Mucosa of rectum (tissue), 2 donors: ENCODE data around the gene C2CD4C.

ENCODE experiments used
- H3K27ac ChIP-seq, 2 donors: one replicate each; pipeline ENCODE4 v1.7.0; 2013; ENCODE audit warnings: inconsistent platforms in 2 of 2, low read depth in 2 of 2, low read length in 2 of 2
- H3K27me3 ChIP-seq, 2 donors: one replicate each; pipeline ENCODE4 v1.7.0; 2013; ENCODE audit warnings: low read length in 2 of 2; ENCODE audit not compliant: control insufficient read depth in 2 of 2, insufficient read depth in 2 of 2
- H3K36me3 ChIP-seq, 2 donors: one replicate each; pipeline ENCODE4 v1.7.0; 2013; ENCODE audit warnings: low read length in 2 of 2; ENCODE audit not compliant: control insufficient read depth in 2 of 2, insufficient read depth in 2 of 2
- H3K4me1 ChIP-seq, 2 donors: one replicate each; pipeline ENCODE4 v1.7.0; 2013; ENCODE audit warnings: low read length in 2 of 2, mild to moderate bottlenecking in 1 of 2; ENCODE audit not compliant: control insufficient read depth in 2 of 2, insufficient read depth in 2 of 2
- H3K4me3 ChIP-seq, 2 donors: one replicate each; pipeline ENCODE4 v1.7.0; 2013; ENCODE audit warnings: low read length in 2 of 2
- H3K9ac ChIP-seq, 2 donors: one replicate each; pipeline ENCODE4 v1.7.0; 2013; ENCODE audit warnings: low read length in 2 of 2, low read depth in 1 of 2, mild to moderate bottlenecking in 1 of 2
- H3K9me3 ChIP-seq, 2 donors: one replicate each; pipeline ENCODE4 v1.7.0; 2013; ENCODE audit warnings: low read length in 2 of 2; ENCODE audit not compliant: control insufficient read depth in 2 of 2
- donor health status: healthy.
- donor health status: Normal muscosa, but diverticular disease.

C2CD4C gene

DNA sequence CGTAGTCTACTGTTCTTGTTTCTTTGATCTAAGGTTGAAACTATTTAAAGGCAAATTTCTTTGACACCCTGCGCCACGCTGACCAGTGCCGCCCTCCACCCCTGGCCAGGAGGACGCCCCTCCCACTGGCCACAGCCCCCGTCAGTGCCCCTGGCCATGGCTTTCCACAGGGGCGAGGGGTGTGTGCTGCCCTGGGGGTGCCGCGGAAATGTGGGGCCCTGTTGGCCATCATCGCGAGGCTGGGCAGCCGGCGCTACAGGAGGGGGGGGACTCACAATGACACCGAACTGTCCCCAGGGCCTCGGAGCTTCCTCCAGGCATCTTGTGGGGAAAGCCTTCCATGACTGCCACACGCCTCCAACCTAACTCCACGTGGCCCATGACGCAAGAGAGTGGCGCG, 41.0 kb upstream of the C2CD4C start:
- Histone ChIP-seq H3K4me3 (no peak overlapping the region), H3K36me3 (no peaks in the 10 kb centered on the region), H3K9ac (no peak overlapping the region), H3K27me3 (no peaks in the 10 kb centered on the region), H3K27ac (no peak overlapping the region), H3K4me1 (no peaks in the 10 kb centered on the region), H3K9me3 (no peaks in the 10 kb centered on the region)

DNA sequence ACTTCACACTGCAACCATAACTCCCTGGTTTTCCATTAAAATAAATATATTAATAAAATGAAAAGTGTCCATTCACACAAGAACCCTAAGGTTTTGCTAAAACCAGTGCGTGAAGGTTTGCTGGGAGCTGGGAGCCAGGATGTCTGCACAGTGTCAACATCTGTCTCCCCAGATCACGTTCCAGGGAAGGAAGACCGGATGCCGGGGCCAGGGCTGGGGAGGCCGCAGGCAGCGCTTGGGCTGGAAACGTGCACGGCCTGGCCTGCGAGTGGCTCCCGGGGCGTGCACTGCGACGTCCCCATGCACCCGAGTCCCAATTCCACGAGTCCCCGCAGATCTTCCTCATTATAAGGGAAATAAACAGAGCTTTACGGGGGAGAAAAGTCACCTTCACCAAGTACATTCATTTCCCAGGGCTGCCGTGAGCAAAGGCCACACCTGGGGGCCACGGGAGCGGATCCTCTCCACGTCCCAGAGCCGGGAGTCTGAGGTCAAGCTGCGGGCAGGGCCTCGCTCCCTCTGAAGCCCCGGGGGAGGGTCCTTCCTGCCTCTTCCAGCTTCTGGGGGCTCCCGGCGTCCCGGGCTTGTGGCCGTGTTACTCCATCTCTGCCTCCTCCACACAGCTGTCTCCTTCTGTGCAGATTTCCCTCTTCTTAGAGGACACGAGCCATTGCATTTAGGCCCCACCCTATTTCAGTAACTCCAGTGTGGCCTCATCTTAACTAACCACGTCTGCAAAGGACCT, 39.0 kb upstream of the C2CD4C start:
- Histone ChIP-seq H3K9ac (no peak overlapping the region), H3K4me3 (no peak overlapping the region), H3K27ac (no peak overlapping the region), H3K9me3 (no peaks in the 10 kb centered on the region), H3K36me3 (no peaks in the 10 kb centered on the region), H3K4me1 (no peaks in the 10 kb centered on the region), H3K27me3 (no peaks in the 10 kb centered on the region)

DNA sequence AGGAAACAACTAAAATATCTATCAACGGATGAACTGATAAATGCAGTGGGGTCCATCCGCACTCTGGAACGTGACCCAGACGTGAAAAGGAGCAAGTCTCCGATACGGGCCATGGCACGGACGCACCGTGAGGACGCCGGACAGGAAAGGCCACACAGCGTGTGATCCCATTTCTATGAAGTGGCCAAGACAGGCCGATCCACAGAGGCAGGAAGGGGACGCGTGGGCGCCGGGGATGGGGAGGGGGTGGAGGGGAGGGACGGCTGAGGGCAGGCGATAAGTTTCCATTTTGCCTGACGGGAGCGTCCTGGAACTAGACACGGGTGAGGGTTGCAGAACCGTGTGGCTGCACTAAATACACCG, 38.1 kb upstream of the C2CD4C start:
- Histone ChIP-seq H3K4me3 (no peak overlapping the region), H3K36me3 (no peaks in the 10 kb centered on the region), H3K9ac (no peak overlapping the region), H3K9me3 (no peaks in the 10 kb centered on the region), H3K27me3 (no peaks in the 10 kb centered on the region), H3K4me1 (no peaks in the 10 kb centered on the region), H3K27ac (no peak overlapping the region)

DNA sequence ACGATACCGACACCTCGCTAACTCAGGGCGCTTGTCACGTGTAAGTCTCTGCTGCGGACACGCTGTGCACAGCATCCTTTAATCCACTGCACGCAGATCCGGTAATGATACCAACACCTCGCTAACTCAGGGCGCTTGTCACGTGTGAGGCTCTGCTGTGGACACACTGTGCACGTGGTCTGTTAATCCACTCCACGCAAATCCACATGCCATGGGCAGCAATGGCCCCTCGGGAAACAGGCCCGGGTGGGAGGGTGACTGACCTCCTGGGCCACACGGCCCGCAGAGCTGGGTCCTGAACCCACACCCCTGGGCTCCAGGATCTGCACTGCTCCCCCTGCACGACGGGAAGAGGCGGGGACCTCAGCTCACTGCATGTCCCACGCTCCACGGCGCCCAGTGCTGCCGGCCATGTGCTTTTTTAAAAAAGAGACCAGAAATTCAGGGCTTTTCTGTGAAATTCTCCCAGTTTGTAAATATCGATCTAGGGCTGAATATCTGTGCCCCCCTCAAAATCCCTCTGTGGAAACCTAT, 35.8 kb upstream of the C2CD4C start:
- H3K4me1 ChIP-seq: no peaks in the 10 kb centered on the region
- no peaks in the 10 kb centered on the region for H3K27me3 ChIP-seq
- no peaks in the 10 kb centered on the region for H3K9me3 ChIP-seq
- no peak overlapping the region for H3K4me3 ChIP-seq
- no peak overlapping the region for H3K9ac ChIP-seq
- no peaks in the 10 kb centered on the region for H3K36me3 ChIP-seq
- no peak overlapping the region for H3K27ac ChIP-seq

DNA sequence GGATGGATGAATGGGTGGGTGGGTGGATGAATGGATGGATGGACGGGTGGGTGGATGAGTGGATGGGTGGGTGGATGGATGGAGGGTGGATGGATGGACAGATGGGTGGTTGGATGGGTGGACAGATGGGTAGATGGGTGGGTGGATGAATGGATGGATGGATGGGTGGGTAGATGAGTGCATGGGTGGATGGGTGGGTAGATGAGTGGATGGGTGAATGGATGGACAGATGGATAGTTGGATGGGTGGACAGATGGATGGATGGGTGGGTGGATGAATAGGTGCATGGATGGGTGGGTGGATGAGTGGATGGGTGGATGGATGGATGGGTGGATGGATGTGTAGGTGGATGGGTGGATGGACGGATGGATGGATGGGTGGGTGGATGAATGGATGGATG, 34.1 kb upstream of the C2CD4C start:
- H3K9ac ChIP-seq: no peak overlapping the region
- H3K27ac ChIP-seq: no peak overlapping the region
- no peaks in the 10 kb centered on the region for H3K9me3 ChIP-seq
- no peak overlapping the region for H3K4me3 ChIP-seq
- H3K4me1 ChIP-seq: no peaks in the 10 kb centered on the region
- H3K27me3 ChIP-seq: no peaks in the 10 kb centered on the region
- H3K36me3 ChIP-seq: no peaks in the 10 kb centered on the region

DNA sequence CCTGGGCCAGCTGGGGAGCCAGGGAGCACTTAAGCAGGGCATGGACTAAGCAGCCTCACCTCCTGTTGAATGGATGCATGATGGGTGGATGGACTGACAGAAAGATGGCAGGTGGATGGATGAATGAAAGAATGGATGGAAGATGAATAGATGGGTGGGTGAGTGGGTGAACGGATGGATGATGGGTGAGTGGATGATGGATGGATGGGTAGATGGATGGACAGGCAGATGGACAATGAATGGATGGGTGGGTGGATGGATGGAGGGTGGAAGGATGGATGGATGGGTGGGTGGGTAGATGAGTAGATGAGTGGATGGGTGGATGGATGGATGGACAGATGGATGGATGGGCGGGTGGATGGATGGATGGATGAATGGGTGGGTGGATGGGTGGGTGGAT, 33.1 kb upstream of the C2CD4C start:
- Histone ChIP-seq H3K4me1 (no peaks in the 10 kb centered on the region), H3K36me3 (no peaks in the 10 kb centered on the region), H3K27me3 (no peaks in the 10 kb centered on the region), H3K27ac (no peak overlapping the region), H3K9ac (no peak overlapping the region), H3K4me3 (no peak overlapping the region), H3K9me3 (no peaks in the 10 kb centered on the region)

DNA sequence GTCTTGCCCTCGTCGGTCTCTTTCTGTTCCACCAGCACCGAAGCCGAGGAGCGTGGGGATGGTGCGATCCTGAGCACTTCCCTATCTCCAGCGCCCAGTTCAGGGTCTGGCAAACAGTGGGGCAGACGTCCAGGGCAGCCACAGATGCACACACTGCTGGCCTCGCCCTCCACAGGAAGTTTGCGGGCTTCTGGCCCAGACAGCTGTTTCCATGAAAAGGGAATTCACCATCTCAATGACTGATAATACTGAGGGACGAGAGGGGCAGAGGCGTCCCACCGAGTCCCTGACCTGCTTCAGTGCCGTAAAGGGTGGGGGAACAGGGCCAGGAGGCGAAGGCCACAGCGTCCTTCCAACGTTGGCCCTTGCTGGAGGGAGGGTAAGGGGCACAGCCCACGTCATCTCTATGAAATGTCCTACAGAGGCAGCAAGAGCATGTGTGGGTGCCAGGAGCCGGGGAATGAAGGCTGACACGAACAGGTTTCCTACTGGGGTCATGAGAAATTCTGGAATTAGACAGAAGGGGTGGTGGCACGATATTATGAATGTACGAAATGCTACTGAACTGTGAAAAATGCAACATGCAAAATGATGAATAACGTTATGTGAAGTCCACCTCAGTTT, 32.4 kb upstream of the C2CD4C start:
- Histone ChIP-seq H3K9ac (no peak overlapping the region), H3K4me3 (no peak overlapping the region), H3K27ac (no peak overlapping the region), H3K27me3 (no peaks in the 10 kb centered on the region), H3K4me1 (no peaks in the 10 kb centered on the region), H3K9me3 (no peaks in the 10 kb centered on the region), H3K36me3 (no peaks in the 10 kb centered on the region)

DNA sequence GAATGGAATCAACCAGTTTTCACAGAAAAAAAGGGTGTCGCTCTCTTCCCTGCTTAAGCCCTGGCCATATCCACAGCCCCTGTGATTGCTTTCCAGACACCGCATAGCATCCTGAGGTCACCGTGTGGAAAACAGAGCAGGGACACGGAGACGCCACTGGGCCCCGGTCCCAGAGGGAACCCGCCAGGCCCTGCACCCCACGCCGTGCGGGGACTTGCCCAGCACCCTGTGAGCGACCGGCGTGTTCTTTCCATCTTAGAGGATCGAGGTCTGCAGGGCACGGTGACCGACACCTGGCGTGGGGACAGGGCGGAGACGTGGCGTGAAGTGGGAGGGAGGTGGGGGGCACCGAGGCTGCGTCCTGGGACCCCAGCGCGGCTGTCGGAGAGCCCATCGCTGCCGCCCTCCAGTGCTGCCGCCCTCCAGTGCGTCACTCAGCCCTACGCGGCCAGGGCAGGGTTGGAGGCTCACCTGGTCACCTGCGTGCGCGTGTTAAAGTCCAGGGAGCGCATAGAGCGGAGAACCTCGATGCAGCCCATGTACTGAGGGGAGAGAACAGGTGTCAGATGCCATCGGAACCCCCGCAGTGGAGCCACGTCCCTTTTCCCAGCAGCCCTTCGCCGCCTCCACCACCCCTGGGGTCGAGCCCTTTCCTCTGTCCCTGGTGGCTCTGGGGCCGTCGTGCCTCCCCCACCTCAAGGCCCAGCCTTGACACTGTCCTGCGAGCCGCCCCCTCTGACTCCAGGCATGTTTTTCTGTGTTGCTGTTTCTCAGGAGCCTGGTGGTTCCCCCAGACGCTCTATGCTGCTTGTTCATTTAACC, 31.7 kb upstream of the C2CD4C start:
- no peak overlapping the region for H3K9ac ChIP-seq
- H3K9me3 ChIP-seq: no peaks in the 10 kb centered on the region
- no peaks in the 10 kb centered on the region for H3K4me1 ChIP-seq
- H3K27me3 ChIP-seq: no peaks in the 10 kb centered on the region
- H3K36me3 ChIP-seq: no peaks in the 10 kb centered on the region
- H3K27ac ChIP-seq: no peak overlapping the region
- H3K4me3 ChIP-seq: no peak overlapping the region

DNA sequence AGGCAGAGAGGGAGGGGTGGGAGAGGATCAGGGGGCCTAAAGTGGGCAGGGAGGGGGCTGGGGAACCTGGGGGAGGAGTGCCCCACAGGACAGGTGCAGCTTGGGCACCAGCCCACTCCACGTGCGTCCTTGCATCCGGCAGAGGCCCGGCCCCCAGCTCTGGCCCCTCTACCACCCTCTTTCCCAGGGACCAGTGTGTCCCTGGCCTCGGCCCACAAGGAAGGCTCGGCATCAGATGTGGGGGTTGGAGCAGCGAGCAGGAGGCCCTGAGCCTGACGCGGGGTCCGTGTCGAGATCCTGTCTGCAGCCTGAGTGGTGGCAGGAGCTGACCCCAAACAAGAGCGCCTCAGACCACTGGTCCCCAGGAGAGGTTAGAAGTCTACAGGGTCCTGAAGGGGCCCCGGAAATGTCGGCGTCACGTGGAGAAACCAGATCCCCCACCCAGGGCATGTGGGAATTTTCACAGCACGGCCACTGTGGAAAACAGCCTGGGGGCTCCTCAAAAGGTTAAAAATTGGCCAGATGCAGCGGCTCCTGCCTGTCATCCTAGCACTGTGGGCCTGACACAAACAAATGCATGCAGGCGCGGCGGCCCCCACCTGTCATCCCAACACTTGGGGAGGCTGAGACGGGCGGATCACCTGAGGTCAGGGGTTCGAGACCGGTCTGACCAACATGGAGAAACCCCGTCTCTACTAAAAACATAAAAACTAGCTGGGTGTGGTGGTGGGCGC, 30.4 kb upstream of the C2CD4C start:
- Histone ChIP-seq H3K4me3 (no peak overlapping the region), H3K27me3 (no peaks in the 10 kb centered on the region), H3K36me3 (no peaks in the 10 kb centered on the region), H3K9me3 (no peaks in the 10 kb centered on the region), H3K4me1 (no peaks in the 10 kb centered on the region), H3K27ac (no peak overlapping the region), H3K9ac (no peak overlapping the region)
